HL-60 (cell line): ENCODE measurements around the gene VOPP1.

Source experiments
- DNase-seq, 2 experiments: peaks; one replicate each; pipeline ENCODE4 v3.0.0-alpha.2; 2010 to 2020; ENCODE audit warnings: low read depth in 1 of 2, low spot score in 1 of 2
- H3K27ac ChIP-seq: fragments of 250-450 bp; sonication (Bioruptor Pico); replicated peaks from 2 replicates; pipeline ENCODE4 v1.5.1; 2020; ENCODE audit warnings: mild to moderate bottlenecking, moderate library complexity
- H3K27me3 ChIP-seq: fragments of 250-450 bp; sonication (Bioruptor Pico); 2 replicates; pipeline ENCODE4 v1.5.1; 2021; ENCODE audit warnings: mild to moderate bottlenecking, moderate library complexity; ENCODE audit not compliant: insufficient read depth, poor library complexity, severe bottlenecking
- H3K4me3 ChIP-seq: replicated peaks from 2 replicates; pipeline ENCODE4 v1.5.1; 2011; ENCODE audit warnings: mild to moderate bottlenecking, control low read depth, low read length; ENCODE audit not compliant: insufficient read depth
- CTCF ChIP-seq: IDR thresholded peaks from one replicate; pipeline ENCODE4 v1.5.1; 2011; ENCODE audit warnings: low read length, control low read depth, inconsistent platforms; ENCODE audit not compliant: insufficient read depth
- GABPA ChIP-seq: IDR thresholded peaks from 2 replicates; pipeline ENCODE4 v1.6.1; 2012; ENCODE audit warnings: low read depth
- POLR2AphosphoS5 ChIP-seq: IDR thresholded peaks from 2 replicates; pipeline ENCODE4 v1.6.1; 2012; ENCODE audit warnings: low read depth
- REST ChIP-seq: IDR thresholded peaks from 2 replicates; pipeline ENCODE4 v1.6.1; 2012; ENCODE audit warnings: low read depth; ENCODE audit not compliant: insufficient replicate concordance
- SPI1 ChIP-seq: IDR thresholded peaks from 2 replicates; pipeline ENCODE4 v1.6.1; 2012; ENCODE audit warnings: low read depth, mild to moderate bottlenecking, borderline replicate concordance

Gene VOPP1

GRCh38 chr7:55486192-55486590, 86.1 kb downstream of the VOPP1 start:
- no peak overlapping the region for H3K4me3 ChIP-seq
- no peaks in the 10 kb centered on the region for H3K27me3 ChIP-seq
- H3K27ac ChIP-seq: no peak overlapping the region
- no peak for DNase-seq
- TF ChIP-seq CTCF (no peak), GABPA (no peak), REST (no peak), POLR2AphosphoS5 (no peak), SPI1 (no peak)

GRCh38 chr7:55485501-55486191, 86.7 kb downstream of the VOPP1 start:
- no peaks in the 10 kb centered on the region for H3K27me3 ChIP-seq
- TF ChIP-seq GABPA (no peak), POLR2AphosphoS5 (no peak), CTCF (no peak), REST (no peak), SPI1 (no peak)
- no peak for DNase-seq
- no peak overlapping the region for H3K4me3 ChIP-seq
- no peak overlapping the region for H3K27ac ChIP-seq

- Histone ChIP-seq H3K4me3 (no peak overlapping the region), H3K27me3 (no peaks in the 10 kb centered on the region), H3K27ac (no peak overlapping the region)
- no peak for DNase-seq
- TF ChIP-seq POLR2AphosphoS5 (no peak), GABPA (no peak)
Observed at GRCh38 chr7:55484834-55485233, 87.5 kb downstream of the VOPP1 start.

- DNase-seq: no peak
- H3K27me3 ChIP-seq: no peaks in the 10 kb centered on the region
- no peak overlapping the region for H3K27ac ChIP-seq
- H3K4me3 ChIP-seq: no peak overlapping the region
- TF ChIP-seq SPI1 (no peak), CTCF (no peak), REST (no peak), GABPA (no peak), POLR2AphosphoS5 (no peak)
Observed at GRCh38 chr7:55484241-55484640, 88.1 kb downstream of the VOPP1 start.
